WI38 (cell line): ENCODE results near the gene ASL.
A peak's percentile ranks its signal among the peaks of the same experiment; 100 is the strongest.
"Not testable (repeated sequence)": the region's sequence is repeated elsewhere in the genome, so short reads cannot be mapped to it uniquely, and the experiment has no call there.

ENCODE experiments used
- H3K4me3 ChIP-seq: 2 replicates; pipeline ENCODE4 v1.5.1; 2011; ENCODE audit warnings: low read depth, mild to moderate bottlenecking, control low read depth, low read length
- CTCF ChIP-seq: IDR thresholded peaks from 2 replicates; pipeline ENCODE4 v1.5.1; 2012; ENCODE audit warnings: low read depth, mild to moderate bottlenecking, control low read depth, low read length

Gene ASL

GRCh38 chr7:66075590-66076461 is at the start of gene ASL:
TSS of gene ASL (plus strand) at chr7:66075819. CDS start at chr7:66076082, 263 bp downstream.
- no peak for TF ChIP-seq CTCF
- H3K4me3 ChIP-seq = peak within 1 kb of the TSS; percentile 79

- not testable (repeated sequence) for H3K4me3 ChIP-seq
Observed at GRCh38 chr7:66028342-66028741, 47.3 kb upstream of the ASL start.

- no peak for TF ChIP-seq CTCF
- no peak overlapping the region for H3K4me3 ChIP-seq
Observed at GRCh38 chr7:66033471-66034385, 41.9 kb upstream of the ASL start.

- H3K4me3 ChIP-seq = not testable (repeated sequence)
Observed at GRCh38 chr7:66034436-66035010, 41.1 kb upstream of the ASL start.

GRCh38 chr7:66036382-66036781 is 39.2 kb upstream of the ASL start:
- no peak for TF ChIP-seq CTCF
- H3K4me3 ChIP-seq = no peak overlapping the region

GRCh38 chr7:66036788-66037187 is 38.8 kb upstream of the ASL start:
- TF ChIP-seq CTCF = no peak
- H3K4me3 ChIP-seq = no peak overlapping the region

GRCh38 chr7:66039094-66039670 is 36.4 kb upstream of the ASL start:
- no peak overlapping the region for H3K4me3 ChIP-seq
- TF ChIP-seq CTCF = no peak
